ENCODE data around the gene TLL1.
A peak's percentile ranks its signal among the peaks of the same experiment; 100 is the strongest.

TLL1 gene

DNA sequence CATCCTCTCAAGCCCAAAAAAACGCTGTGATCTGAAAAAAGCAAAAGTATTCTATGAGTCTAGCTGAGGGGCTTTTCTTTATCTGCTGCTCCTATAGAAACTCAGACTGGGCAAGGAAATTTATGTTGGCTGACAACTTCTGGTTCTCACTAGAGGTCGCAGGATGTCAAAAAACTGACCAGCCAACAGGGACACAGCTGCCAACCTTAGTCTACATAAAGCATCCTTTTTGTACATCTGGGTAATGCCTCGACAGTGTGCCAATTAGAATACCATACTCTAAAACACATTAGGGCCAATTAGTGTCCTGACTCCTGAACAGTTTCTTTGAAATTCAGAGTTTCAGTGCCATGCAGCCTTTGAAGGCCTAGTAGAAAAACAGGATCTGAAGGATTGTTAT, 8.8 kb upstream of the TLL1 start:
- TF ChIP-seq, protein P1, sequence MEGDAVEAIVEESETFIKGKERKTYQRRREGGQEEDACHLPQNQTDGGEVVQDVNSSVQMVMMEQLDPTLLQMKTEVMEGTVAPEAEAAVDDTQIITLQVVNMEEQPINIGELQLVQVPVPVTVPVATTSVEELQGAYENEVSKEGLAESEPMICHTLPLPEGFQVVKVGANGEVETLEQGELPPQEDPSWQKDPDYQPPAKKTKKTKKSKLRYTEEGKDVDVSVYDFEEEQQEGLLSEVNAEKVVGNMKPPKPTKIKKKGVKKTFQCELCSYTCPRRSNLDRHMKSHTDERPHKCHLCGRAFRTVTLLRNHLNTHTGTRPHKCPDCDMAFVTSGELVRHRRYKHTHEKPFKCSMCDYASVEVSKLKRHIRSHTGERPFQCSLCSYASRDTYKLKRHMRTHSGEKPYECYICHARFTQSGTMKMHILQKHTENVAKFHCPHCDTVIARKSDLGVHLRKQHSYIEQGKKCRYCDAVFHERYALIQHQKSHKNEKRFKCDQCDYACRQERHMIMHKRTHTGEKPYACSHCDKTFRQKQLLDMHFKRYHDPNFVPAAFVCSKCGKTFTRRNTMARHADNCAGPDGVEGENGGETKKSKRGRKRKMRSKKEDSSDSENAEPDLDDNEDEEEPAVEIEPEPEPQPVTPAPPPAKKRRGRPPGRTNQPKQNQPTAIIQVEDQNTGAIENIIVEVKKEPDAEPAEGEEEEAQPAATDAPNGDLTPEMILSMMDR (IDR thresholded peaks at IDR 0.05; ENCODE audit: control extremely low read depth, extremely low read depth, low read depth, missing control alignments), result peak; percentile 4
- no peak for DNase-seq (ENCODE audit: extremely low spot score)
- ChIA-PET POLR2A (no interaction called here), CTCF (no interaction called here)

DNA sequence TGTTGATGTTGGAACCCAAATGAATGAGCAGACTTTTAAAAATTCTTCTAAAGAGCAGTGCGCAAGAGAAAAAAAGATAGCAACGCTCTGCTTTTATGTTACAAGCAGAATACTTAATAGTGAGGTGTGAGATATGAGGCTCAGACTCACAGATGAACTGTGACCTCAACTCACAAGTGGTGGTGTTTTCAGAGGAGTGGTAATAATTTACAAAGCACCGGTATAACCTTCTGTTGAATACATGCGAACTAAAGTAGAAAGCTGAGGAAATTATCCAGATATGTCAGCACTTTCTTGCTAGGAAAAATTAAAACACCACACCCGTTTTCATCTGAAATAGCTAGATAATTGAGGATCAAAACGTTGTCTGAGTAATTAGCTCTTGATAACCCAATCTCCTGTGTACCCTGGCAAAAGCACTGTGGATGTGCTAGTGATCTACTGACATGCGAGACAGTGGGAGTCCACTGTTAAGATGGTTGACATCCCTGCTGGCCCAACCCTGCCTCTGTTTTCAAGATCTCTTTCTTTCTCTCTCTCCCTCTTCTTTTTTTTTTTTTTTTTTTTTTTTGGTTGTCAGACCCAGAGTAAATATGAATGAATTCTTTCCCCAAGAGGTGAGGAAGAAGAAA, 6.9 kb upstream of the TLL1 start:
- no peak for DNase-seq (ENCODE audit: extremely low spot score)
- CTCF ChIA-PET, result no interaction called here

DNA sequence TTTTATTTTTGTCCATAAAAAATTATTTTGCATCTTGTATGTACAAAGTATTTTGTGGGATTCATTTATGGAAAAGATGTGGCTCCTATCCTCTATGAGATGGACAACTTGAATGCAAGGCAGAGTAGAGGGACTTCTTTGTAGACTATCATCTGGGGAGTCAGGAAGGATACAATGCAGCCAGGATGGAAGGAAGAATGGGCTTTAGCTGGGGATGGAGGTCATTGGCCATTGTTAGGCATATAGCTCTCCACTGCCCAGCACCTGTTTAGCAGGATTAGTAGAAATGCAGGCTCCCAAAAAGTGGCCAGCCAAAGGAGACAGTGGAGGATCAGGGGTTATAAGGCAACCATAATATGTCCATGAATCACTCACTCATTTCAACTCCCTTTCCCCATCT, 5.1 kb upstream of the TLL1 start:
- DNase-seq (ENCODE audit: extremely low spot score), result no peak
- POLR2A ChIA-PET, result no interaction called here
- TF ChIP-seq, protein P1 (IDR thresholded peaks at IDR 0.05; ENCODE audit: control extremely low read depth, extremely low read depth, low read depth, missing control alignments), result no peak
- CTCF ChIA-PET, result interaction anchor here (1.0 kb wide), 1 partner anchor 26 kb away, joined by 3 read pairs; no protein-coding TSS in a partner anchor

More for the DNA sequence above, 6.9 kb upstream of the TLL1 start:
- TF ChIP-seq, protein P1 (IDR thresholded peaks at IDR 0.05; ENCODE audit: control extremely low read depth, extremely low read depth, low read depth, missing control alignments), result no peak
- POLR2A ChIA-PET, result no interaction called here

DNA sequence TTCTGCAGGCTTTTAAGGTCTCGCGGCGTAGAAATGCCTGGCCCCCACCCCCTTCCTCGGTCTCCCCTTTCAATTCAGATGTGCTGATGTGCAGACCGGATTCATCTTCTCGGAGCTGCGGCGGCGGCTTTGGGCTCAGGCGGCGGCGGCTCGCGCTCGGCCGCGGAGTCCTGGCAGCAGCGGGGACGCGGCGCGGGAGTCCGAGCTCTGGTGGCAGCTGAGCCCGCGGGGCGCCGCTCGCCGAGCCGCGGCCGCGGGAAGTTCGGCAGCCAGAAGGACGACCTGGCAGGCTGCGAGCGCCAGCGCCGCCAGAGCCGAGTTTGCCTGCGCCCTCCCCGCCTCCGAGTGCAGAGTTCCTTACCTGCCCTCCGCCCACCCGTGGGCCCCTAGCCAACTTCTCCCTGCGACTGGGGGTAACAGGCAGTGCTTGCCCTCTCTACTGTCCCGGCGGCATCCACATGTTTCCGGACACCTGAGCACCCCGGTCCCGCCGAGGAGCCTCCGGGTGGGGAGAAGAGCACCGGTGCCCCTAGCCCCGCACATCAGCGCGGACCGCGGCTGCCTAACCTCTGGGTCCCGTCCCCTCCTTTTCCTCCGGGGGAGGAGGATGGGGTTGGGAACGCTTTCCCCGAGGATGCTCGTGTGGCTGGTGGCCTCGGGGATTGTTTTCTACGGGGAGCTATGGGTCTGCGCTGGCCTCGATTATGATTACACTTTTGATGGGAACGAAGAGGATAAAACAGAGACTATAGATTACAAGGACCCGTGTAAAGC, 448 bp downstream of the TLL1 start:
- ChIA-PET POLR2A (no interaction called here), CTCF (no interaction called here)
- TF ChIP-seq, protein P1 (IDR thresholded peaks at IDR 0.05; ENCODE audit: control extremely low read depth, extremely low read depth, low read depth, missing control alignments), result no peak
- DNase-seq (ENCODE audit: extremely low spot score), result peak; percentile 26

DNA sequence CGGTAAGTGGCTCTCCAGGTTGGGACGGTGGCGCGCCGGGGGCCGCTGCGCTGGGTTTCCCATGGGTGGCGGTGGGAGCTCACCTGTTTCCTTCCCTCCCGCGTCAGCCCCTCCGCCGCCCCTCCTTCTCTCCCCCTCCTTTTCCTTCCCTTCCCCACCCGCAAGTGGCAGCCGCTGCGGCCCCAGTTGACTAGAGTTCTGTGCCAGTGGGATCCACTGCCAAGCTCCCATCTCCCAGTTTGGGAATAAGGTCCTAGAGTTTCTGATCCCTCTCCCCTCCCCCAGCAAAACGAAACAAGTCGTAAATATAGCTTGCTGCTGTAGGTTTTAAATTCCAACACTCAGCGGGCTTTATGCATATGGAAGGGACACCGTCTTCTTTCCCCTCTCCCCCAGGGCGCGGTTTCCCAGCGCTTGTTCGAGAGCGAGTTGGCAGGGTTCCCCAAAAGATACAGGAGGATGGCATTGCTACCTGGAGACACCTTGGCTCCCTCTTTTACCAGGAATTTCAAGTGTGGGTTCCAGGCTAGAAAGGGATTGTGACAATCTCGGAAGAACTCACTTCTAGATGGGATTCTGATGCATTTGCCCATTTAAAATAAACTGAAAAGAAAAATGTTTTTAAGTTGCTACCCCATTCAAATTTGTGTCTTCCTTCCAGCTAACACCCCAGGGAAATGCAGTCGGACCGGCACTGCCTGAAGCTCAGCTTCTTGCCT, 1.2 kb downstream of the TLL1 start:
- CTCF ChIA-PET, result interaction anchor here (1.1 kb wide), 1 partner anchor 13 kb away, joined by 3 read pairs; no protein-coding TSS in a partner anchor
- TF ChIP-seq, protein P1 (IDR thresholded peaks at IDR 0.05; ENCODE audit: control extremely low read depth, extremely low read depth, low read depth, missing control alignments), result no peak
- POLR2A ChIA-PET, result no interaction called here
- peak; percentile 8 for DNase-seq (ENCODE audit: extremely low spot score)

DNA sequence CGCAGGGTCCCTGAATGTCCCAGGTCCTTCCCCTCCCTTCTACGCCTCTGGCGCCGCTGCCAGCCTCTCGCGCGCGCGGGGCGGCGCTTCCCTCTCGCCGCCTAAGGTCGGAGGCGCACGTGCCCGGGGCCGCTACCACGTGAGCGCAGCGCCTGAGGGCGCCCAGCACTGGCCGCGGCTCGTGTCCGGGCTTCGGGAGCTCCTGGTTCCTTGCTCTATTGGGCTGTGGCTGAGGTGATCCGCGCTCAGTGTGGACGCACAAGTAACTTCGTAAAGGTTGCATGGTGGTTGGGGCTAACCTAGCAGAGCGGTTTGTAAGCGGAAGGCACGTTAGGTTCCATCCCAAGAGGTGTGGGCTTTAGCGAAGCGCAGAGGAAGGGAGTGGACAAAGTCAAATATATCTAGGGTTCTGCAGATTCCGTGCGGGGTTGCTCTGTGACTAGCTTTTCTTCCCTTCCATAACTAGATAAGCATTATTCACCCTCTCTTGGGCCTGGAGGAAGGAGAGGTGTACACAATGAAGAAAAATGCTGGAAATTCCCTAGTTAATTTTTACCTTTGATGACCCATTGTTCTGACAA, 1.8 kb downstream of the TLL1 start:
- no peak for DNase-seq (ENCODE audit: extremely low spot score)
- ChIA-PET POLR2A (no interaction called here), CTCF (interaction anchor here (1.1 kb wide), 3 partner anchors 14 to 39 kb away, joined by 3 read pairs; no protein-coding TSS in a partner anchor)
- TF ChIP-seq, protein P1 (IDR thresholded peaks at IDR 0.05; ENCODE audit: control extremely low read depth, extremely low read depth, low read depth, missing control alignments), result no peak
